Testis (tissue), 2 donors: ENCODE data around the gene CCDC30.

Experiments used
- POLR2A ChIP-seq: fragments of 450-650 bp; IDR thresholded peaks from one replicate; pipeline ENCODE4 v1.6.1; 2017; ENCODE audit warnings: antibody characterized with exemption, mild to moderate bottlenecking, moderate library complexity
- TF ChIP-seq, protein P1 (sequence below), 3 experiments: fragments of 450-650 bp in 2 of 3; fragments of 200-600 bp in 1 of 3; sonication (generic) in 1 of 3; IDR thresholded peaks; one replicate each; pipeline ENCODE4 v1.5.1; 2016 to 2019; ENCODE audit warnings: antibody characterized with exemption in 3 of 3, mild to moderate bottlenecking in 2 of 3, moderate library complexity in 1 of 3

DNA sequence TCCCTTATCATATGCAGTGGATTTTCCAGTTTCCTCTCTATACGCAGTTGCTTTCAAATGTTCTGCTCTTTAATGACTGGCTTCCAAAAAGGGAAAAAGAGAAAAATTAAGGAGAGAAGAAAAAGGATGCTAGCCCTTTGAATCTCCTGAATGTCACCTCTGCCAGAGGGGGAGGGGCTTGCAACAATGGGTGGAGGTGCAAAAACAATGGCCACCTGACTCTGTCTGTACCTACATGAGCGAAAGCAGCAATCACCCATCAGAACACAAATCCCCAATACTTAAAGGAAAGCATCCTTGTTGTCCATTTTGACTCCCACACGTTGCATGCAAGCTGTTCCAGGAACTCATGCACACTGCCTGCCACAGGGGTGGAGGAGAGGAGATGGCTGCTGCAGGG lies 61.2 kb downstream of the CCDC30 start:
- TF ChIP-seq POLR2A = no peak
- TF ChIP-seq, protein P1, sequence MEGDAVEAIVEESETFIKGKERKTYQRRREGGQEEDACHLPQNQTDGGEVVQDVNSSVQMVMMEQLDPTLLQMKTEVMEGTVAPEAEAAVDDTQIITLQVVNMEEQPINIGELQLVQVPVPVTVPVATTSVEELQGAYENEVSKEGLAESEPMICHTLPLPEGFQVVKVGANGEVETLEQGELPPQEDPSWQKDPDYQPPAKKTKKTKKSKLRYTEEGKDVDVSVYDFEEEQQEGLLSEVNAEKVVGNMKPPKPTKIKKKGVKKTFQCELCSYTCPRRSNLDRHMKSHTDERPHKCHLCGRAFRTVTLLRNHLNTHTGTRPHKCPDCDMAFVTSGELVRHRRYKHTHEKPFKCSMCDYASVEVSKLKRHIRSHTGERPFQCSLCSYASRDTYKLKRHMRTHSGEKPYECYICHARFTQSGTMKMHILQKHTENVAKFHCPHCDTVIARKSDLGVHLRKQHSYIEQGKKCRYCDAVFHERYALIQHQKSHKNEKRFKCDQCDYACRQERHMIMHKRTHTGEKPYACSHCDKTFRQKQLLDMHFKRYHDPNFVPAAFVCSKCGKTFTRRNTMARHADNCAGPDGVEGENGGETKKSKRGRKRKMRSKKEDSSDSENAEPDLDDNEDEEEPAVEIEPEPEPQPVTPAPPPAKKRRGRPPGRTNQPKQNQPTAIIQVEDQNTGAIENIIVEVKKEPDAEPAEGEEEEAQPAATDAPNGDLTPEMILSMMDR (IDR thresholded peaks at IDR 0.05) = no peak
